H1 (cell line): ENCODE measurements around the gene PBLD. TPM values are rescaled to one million over a fixed set of nuclear protein-coding genes. Genes with fewer than 3 reads are reported as not detected.

Experiments
- BCL11A ChIP-seq, 2 experiments: IDR thresholded peaks; one replicate each; pipeline ENCODE4 v1.6.1; 2011; ENCODE audit warnings: low read depth in 2 of 2, low read length in 2 of 2, mild to moderate bottlenecking in 2 of 2
- CHD7 ChIP-seq: fragments of 300-600 bp; sonication (generic); IDR thresholded peaks from 2 replicates; pipeline ENCODE4 v1.7.1; 2012; ENCODE audit warnings: low read length, moderate library complexity, mild to moderate bottlenecking, inconsistent platforms; ENCODE audit not compliant: insufficient replicate concordance
- HDAC2 ChIP-seq, 2 experiments: fragments of 300-600 bp in 1 of 2; sonication (generic) in 1 of 2; IDR thresholded peaks; 2 replicates each; pipeline ENCODE4 v1.6.1; 2011 to 2012; ENCODE audit warnings: low read depth in 2 of 2, low read length in 2 of 2, mild to moderate bottlenecking in 2 of 2, moderate library complexity in 2 of 2, borderline replicate concordance in 1 of 2, inconsistent platforms in 1 of 2
- MAX ChIP-seq: IDR thresholded peaks from 2 replicates; pipeline ENCODE4 v1.6.1; 2012; ENCODE audit warnings: inconsistent platforms
- POLR2AphosphoS5 ChIP-seq: IDR thresholded peaks from 2 replicates; pipeline ENCODE4 v1.6.1; 2011; ENCODE audit warnings: low read depth, low read length
- RXRA ChIP-seq: IDR thresholded peaks from 2 replicates; pipeline ENCODE4 v1.6.1; 2011; ENCODE audit warnings: low read depth, mild to moderate bottlenecking, low read length, moderate library complexity; ENCODE audit not compliant: insufficient read depth
- SP4 ChIP-seq: IDR thresholded peaks from 2 replicates; pipeline ENCODE4 v1.6.1; 2012; ENCODE audit warnings: low read length, inconsistent platforms
- SUZ12 ChIP-seq: fragments of 200-600 bp; sonication (generic); IDR thresholded peaks from 2 replicates; pipeline ENCODE4 v1.6.1; 2012; ENCODE audit warnings: mild to moderate bottlenecking, inconsistent platforms, low read length, moderate library complexity, mixed read lengths
- polyA plus RNA-seq, 7 experiments: library from polyadenylated mRNA; depleted of rRNA in 3 of 7; stranded (reverse) in 5 of 7; unstranded in 2 of 7; fragments of >200 nt in 5 of 7; fragments of 200-250 nt in 2 of 7; gene quantifications; 1 replicate in 5 of 7; 2 replicates in 1 of 7; 4 replicates in 1 of 7; pipeline versions ENCODE4 v1.2.1 to v1.2.3, GENCODE V29; 2011 to 2013; ENCODE audit warnings: missing spikeins in 2 of 7, mixed read lengths in 2 of 7
- total RNA-seq: library from RNA; stranded (reverse); fragmentation: NEBNext Ultra II Directional; extraction: Animal tissue kit (Norgen Biotek cat#: 25700); gene quantifications from 2 replicates; pipeline ENCODE4 v1.2.1, GENCODE V29; 2021

PBLD gene
- total and polyA plus RNA-seq, 2 of the 8 experiments (the other 6 are each of a cell fraction or from before 2014, with no cell fraction given), result 0.56 to 2.0 TPM

- TF ChIP-seq CHD7 (no peak), SUZ12 (no peak), RXRA (no peak), MAX (no peak), POLR2AphosphoS5 (no peak), HDAC2 (IDR thresholded peaks at IDR 0.05; ENCODE audit: borderline replicate concordance in 1 of 2, low read depth in 2 of 2, low read length in 2 of 2) (no peak), BCL11A (IDR thresholded peaks at IDR 0.05; ENCODE audit: low read depth in 2 of 2, low read length in 2 of 2) (no peak), SP4 (no peak)
Observed at GRCh38 chr10:68239596-68240150, 93.1 kb downstream of the PBLD start (continued).
